HepG2 (cell line): ENCODE results near the gene STK39. TPM values are rescaled to one million over a fixed set of nuclear protein-coding genes. Genes with fewer than 3 reads are reported as not detected.

Source experiments
- ATAD3A ChIP-seq: sonication (generic); formaldehyde crosslinking; IDR thresholded peaks from 2 replicates; pipeline ENCODE4 v1.4.0; 2020; ENCODE audit warnings: missing genetic modification reagents
- ATF1 ChIP-seq: IDR thresholded peaks from 2 replicates; pipeline ENCODE4 v1.6.1; 2016; ENCODE audit warnings: mild to moderate bottlenecking, control low read depth
- BCL6 ChIP-seq: IDR thresholded peaks from 2 replicates; pipeline ENCODE4 v1.6.1; 2016; ENCODE audit warnings: missing genetic modification reagents, missing compliant biosample characterization
- BHLHE40 ChIP-seq: IDR thresholded peaks from 2 replicates; pipeline ENCODE4 v1.6.1; 2011; ENCODE audit warnings: low read length, improper control_type of control experiment
- CEBPG ChIP-seq: IDR thresholded peaks from 2 replicates; pipeline ENCODE4 v1.6.1; 2016
- FOXK1 ChIP-seq: sonication (generic); formaldehyde crosslinking; IDR thresholded peaks from 2 replicates; pipeline ENCODE4 v1.4.0; 2020; ENCODE audit warnings: low read depth, missing genetic modification reagents, borderline replicate concordance
- FOXO1 ChIP-seq: sonication (generic); formaldehyde crosslinking; IDR thresholded peaks from 2 replicates; pipeline ENCODE4 v1.4.0; 2020; ENCODE audit warnings: missing genetic modification reagents
- FOXP4 ChIP-seq: sonication (generic); formaldehyde crosslinking; IDR thresholded peaks from 2 replicates; pipeline ENCODE4 v1.4.0; 2020; ENCODE audit warnings: missing genetic modification reagents
- GATAD1 ChIP-seq: IDR thresholded peaks from 2 replicates; pipeline ENCODE4 v1.6.1; 2016; ENCODE audit warnings: missing genetic modification reagents, missing compliant biosample characterization
- IRF1 ChIP-seq: sonication (generic); formaldehyde crosslinking; IDR thresholded peaks from 2 replicates; pipeline ENCODE4 v1.4.0; 2020; ENCODE audit warnings: low read depth, mild to moderate bottlenecking, missing genetic modification reagents
- KDM6A ChIP-seq: IDR thresholded peaks from 2 replicates; pipeline ENCODE4 v1.6.1; 2016; ENCODE audit warnings: low read depth
- MIER2 ChIP-seq: IDR thresholded peaks from 2 replicates; pipeline ENCODE4 v1.6.1; 2016; ENCODE audit warnings: missing biosample characterization, missing genetic modification reagents
- MIER3 ChIP-seq: IDR thresholded peaks from 2 replicates; pipeline ENCODE4 v1.6.1; 2016; ENCODE audit warnings: missing compliant biosample characterization, borderline replicate concordance
- SETDB1 ChIP-seq: sonication (generic); formaldehyde crosslinking; IDR thresholded peaks from 2 replicates; pipeline ENCODE4 v1.5.1; 2020; ENCODE audit warnings: missing genetic modification reagents, mild to moderate bottlenecking, borderline replicate concordance
- TFAP4 ChIP-seq: sonication (generic); IDR thresholded peaks from 2 replicates; pipeline ENCODE4 v1.6.1; 2016; ENCODE audit warnings: low read depth, borderline replicate concordance
- YEATS2 ChIP-seq: sonication (generic); formaldehyde crosslinking; IDR thresholded peaks from 2 replicates; pipeline ENCODE4 v1.4.0; 2020; ENCODE audit warnings: missing genetic modification reagents, borderline replicate concordance
- ZNF143 ChIP-seq: sonication (generic); formaldehyde crosslinking; IDR thresholded peaks from 2 replicates; pipeline ENCODE4 v1.4.0; 2020; ENCODE audit warnings: missing genetic modification reagents
- ZNF468 ChIP-seq: sonication (generic); formaldehyde crosslinking; IDR thresholded peaks from 2 replicates; pipeline ENCODE4 v1.8.0; 2022; ENCODE audit warnings: mild to moderate bottlenecking, moderate library complexity, missing genetic modification reagents
- ZNF678 ChIP-seq: sonication (generic); formaldehyde crosslinking; IDR thresholded peaks from 2 replicates; pipeline ENCODE4 v1.4.0; 2020; ENCODE audit warnings: mild to moderate bottlenecking, missing genetic modification reagents
- ZNF776 ChIP-seq: sonication (generic); formaldehyde crosslinking; IDR thresholded peaks from 2 replicates; pipeline ENCODE4 v1.4.0; 2020; ENCODE audit warnings: mild to moderate bottlenecking, missing genetic modification reagents
- polyA plus RNA-seq, 8 experiments: library from polyadenylated mRNA; depleted of rRNA in 3 of 8; stranded (reverse) in 7 of 8; unstranded in 1 of 8; fragments of >200 nt; fragmentation: Illumina TruSeq in 4 of 8; extraction: Trizol in 4 of 8; gene quantifications; 2 replicates each; pipeline versions ENCODE4 v1.2.1 to v1.2.3, GENCODE V29; 2011 to 2016; ENCODE audit warnings: low read depth in 4 of 8, missing spikeins in 1 of 8, mixed read lengths in 1 of 8; ENCODE audit not compliant: insufficient read depth in 1 of 8
- total RNA-seq, 5 experiments: library from RNA; depleted of rRNA; stranded (reverse); fragments of >200 nt; fragmentation: Illumina TruSeq; extraction: Trizol; gene quantifications; 2 replicates each; pipeline ENCODE4 v1.2.3, GENCODE V29; 2016; ENCODE audit warnings: low read depth in 1 of 5
- TF ChIP-seq, protein P1 (sequence below): sonication (generic); formaldehyde crosslinking; IDR thresholded peaks from 2 replicates; pipeline ENCODE4 v1.4.0; 2020; ENCODE audit warnings: missing genetic modification reagents
- TF ChIP-seq, protein P2 (sequence below): conservative IDR thresholded peaks from 2 replicates; pipeline ENCODE4 v1.6.1; 2018; ENCODE audit warnings: missing genetic modification reagents
- TF ChIP-seq, protein P3 (sequence below): sonication (generic); formaldehyde crosslinking; IDR thresholded peaks from 2 replicates; pipeline ENCODE4 v1.4.0; 2020; ENCODE audit warnings: mild to moderate bottlenecking, missing genetic modification reagents

STK39 gene
- total and polyA plus RNA-seq, 2 of the 13 experiments (the other 11 are each of a cell fraction or from before 2014, with no cell fraction given): 27.3 to 38.4 TPM

DNA sequence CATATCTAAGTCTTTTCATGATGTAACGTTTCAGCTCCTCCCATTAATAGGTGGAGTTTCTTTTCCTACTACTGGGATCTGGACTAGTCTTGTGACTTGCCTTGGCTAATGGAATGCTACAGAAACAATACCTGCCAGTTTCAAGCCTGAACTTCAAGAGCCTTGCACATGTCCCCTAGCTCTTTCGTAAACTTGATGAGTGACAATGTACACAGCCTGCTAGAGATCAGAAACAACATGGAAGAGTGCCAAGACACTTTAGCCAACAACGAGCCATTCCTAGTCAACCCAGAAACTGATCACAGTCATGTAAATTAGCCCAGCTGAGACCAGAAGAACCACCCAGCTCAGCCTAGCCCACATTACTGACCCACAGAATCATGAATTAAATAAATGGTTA, 24.8 kb upstream of the STK39 start (continued):
- TF ChIP-seq, protein P1, sequence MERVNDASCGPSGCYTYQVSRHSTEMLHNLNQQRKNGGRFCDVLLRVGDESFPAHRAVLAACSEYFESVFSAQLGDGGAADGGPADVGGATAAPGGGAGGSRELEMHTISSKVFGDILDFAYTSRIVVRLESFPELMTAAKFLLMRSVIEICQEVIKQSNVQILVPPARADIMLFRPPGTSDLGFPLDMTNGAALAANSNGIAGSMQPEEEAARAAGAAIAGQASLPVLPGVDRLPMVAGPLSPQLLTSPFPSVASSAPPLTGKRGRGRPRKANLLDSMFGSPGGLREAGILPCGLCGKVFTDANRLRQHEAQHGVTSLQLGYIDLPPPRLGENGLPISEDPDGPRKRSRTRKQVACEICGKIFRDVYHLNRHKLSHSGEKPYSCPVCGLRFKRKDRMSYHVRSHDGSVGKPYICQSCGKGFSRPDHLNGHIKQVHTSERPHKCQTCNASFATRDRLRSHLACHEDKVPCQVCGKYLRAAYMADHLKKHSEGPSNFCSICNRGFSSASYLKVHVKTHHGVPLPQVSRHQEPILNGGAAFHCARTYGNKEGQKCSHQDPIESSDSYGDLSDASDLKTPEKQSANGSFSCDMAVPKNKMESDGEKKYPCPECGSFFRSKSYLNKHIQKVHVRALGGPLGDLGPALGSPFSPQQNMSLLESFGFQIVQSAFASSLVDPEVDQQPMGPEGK (CRISPR knock-in tag): peak; percentile 30; the same call in 1 of the 2 replicates
- no peak for TF ChIP-seq ZNF143 (CRISPR knock-in tag)
- TF ChIP-seq CEBPG (CRISPR knock-in tag): peak; percentile 80
- peak; percentile 91; the same call in 1 of the 2 replicates for TF ChIP-seq FOXK1
- peak; percentile 81; the same call in 1 of the 2 replicates for TF ChIP-seq FOXO1
- TF ChIP-seq ATF1 (CRISPR knock-in tag): 0 out of 2 replicates have a peak, but pooled peaks have one; percentile 34
- 0 out of 2 replicates have a peak, but pooled peaks have one; percentile 38 for TF ChIP-seq YEATS2 (CRISPR knock-in tag)
- peak; percentile 71; the same call in 1 of the 2 replicates for TF ChIP-seq MIER3 (CRISPR knock-in tag)
- TF ChIP-seq, protein P2, sequence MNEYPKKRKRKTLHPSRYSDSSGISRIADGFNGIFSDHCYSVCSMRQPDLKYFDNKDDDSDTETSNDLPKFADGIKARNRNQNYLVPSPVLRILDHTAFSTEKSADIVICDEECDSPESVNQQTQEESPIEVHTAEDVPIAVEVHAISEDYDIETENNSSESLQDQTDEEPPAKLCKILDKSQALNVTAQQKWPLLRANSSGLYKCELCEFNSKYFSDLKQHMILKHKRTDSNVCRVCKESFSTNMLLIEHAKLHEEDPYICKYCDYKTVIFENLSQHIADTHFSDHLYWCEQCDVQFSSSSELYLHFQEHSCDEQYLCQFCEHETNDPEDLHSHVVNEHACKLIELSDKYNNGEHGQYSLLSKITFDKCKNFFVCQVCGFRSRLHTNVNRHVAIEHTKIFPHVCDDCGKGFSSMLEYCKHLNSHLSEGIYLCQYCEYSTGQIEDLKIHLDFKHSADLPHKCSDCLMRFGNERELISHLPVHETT (CRISPR knock-in tag): no peak
- TF ChIP-seq TFAP4: peak; percentile 74; the same call in 1 of the 2 replicates
- peak; percentile 77 for TF ChIP-seq BCL6
- TF ChIP-seq ZNF678 (CRISPR knock-in tag): no peak
- TF ChIP-seq, protein P3, sequence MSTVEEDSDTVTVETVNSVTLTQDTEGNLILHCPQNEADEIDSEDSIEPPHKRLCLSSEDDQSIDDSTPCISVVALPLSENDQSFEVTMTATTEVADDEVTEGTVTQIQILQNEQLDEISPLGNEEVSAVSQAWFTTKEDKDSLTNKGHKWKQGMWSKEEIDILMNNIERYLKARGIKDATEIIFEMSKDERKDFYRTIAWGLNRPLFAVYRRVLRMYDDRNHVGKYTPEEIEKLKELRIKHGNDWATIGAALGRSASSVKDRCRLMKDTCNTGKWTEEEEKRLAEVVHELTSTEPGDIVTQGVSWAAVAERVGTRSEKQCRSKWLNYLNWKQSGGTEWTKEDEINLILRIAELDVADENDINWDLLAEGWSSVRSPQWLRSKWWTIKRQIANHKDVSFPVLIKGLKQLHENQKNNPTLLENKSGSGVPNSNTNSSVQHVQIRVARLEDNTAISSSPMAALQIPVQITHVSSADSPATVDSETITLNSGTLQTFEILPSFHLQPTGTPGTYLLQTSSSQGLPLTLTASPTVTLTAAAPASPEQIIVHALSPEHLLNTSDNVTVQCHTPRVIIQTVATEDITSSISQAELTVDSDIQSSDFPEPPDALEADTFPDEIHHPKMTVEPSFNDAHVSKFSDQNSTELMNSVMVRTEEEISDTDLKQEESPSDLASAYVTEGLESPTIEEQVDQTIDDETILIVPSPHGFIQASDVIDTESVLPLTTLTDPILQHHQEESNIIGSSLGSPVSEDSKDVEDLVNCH: no peak
- TF ChIP-seq BHLHE40: peak; percentile 81
- TF ChIP-seq MIER2 (CRISPR knock-in tag): peak; percentile 39; the same call in 1 of the 2 replicates
- peak; percentile 18; the same call in 1 of the 2 replicates for TF ChIP-seq KDM6A
- TF ChIP-seq GATAD1 (CRISPR knock-in tag): peak; percentile 21; the same call in 1 of the 2 replicates
- TF ChIP-seq IRF1 (CRISPR knock-in tag): no peak
- no peak for TF ChIP-seq ZNF468 (CRISPR knock-in tag)
- TF ChIP-seq SETDB1 (CRISPR knock-in tag): no peak
- no peak for TF ChIP-seq ATAD3A (CRISPR knock-in tag)
- TF ChIP-seq ZNF776 (CRISPR knock-in tag): no peak
- peak; percentile 72; the same call in 1 of the 2 replicates for TF ChIP-seq FOXP4 (CRISPR knock-in tag)
